RWPE1 (cell line): Measurements from ENCODE around the gene DDX3X.
A peak's percentile ranks its signal among the peaks of the same experiment; 100 is the strongest.

Source experiments
- CTCF ChIA-PET: fragments of 350-600 bp; sonication (Branson Sonifier 250); formaldehyde crosslinking; extraction: SDS; loops from one replicate; lab custom pipeline; 2021; lab: Yijun Ruan, JAX
- POLR2A ChIA-PET: fragments of 400-600 bp; formaldehyde crosslinking; extraction: SDS; loops from one replicate; lab custom pipeline; 2020; ENCODE audit warnings: antibody characterized with exemption; ENCODE audit not compliant: low non-redundant PET; lab: Yijun Ruan, JAX
- DNase-seq: peaks from one replicate; pipeline ENCODE4 v3.0.0; 2012; ENCODE audit warnings: low spot score
- H3K27ac ChIP-seq: fragments of 450-650 bp; 2 replicates; pipeline ENCODE4 v1.5.1; 2017
- TF ChIP-seq, protein P1 (sequence below): fragments of 450-650 bp; conservative IDR thresholded peaks from 2 replicates; pipeline ENCODE4 v1.5.1; 2017; ENCODE audit warnings: low read depth, mild to moderate bottlenecking

The DDX3X gene

DNA sequence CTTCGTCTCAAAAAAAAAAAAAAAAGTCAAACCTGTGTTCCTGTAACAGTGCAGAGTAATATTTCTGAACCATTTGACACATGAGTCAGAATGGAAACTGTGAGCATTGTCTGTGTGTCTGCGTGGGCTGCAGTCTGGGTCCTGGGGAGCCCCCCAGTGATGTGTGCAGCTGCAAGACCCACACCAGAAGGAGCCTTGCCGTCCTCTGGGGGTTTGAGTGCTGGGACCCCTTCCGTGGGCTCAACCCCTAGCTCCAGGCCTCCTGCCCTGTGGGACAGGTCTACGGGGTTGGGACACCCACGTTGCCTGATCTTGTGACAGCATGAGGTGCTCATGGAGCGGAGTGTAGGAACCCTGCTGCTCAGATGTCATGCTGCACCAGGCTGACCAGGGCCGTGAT lies 43.7 kb downstream of the DDX3X start:
- DNase-seq = no peak
- CTCF ChIA-PET = no interaction called here
- POLR2A ChIA-PET = no interaction called here
- TF ChIP-seq, protein P1, sequence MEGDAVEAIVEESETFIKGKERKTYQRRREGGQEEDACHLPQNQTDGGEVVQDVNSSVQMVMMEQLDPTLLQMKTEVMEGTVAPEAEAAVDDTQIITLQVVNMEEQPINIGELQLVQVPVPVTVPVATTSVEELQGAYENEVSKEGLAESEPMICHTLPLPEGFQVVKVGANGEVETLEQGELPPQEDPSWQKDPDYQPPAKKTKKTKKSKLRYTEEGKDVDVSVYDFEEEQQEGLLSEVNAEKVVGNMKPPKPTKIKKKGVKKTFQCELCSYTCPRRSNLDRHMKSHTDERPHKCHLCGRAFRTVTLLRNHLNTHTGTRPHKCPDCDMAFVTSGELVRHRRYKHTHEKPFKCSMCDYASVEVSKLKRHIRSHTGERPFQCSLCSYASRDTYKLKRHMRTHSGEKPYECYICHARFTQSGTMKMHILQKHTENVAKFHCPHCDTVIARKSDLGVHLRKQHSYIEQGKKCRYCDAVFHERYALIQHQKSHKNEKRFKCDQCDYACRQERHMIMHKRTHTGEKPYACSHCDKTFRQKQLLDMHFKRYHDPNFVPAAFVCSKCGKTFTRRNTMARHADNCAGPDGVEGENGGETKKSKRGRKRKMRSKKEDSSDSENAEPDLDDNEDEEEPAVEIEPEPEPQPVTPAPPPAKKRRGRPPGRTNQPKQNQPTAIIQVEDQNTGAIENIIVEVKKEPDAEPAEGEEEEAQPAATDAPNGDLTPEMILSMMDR = no peak
- H3K27ac ChIP-seq = no peak overlapping the region

DNA sequence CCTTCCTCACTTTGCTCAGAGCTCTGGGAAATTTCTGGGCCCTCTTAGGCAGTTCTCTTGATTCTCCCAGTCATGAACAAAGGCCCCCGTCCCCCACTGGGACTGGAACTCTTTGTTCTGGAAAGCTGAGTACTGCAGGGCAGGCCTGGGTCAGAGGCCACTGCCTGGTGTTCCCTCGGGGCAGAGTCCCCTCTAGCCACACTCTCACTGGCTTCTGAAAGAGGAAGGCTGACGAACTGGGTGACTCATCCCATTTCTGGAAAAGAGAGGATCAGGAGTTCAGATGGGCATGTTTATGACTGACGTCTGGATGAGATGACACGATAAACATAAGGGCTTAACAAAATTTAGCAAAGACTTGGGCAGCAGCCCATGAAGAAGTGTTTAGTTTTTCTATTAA lies 47.7 kb downstream of the DDX3X start:
- peak; percentile 61 for DNase-seq
- TF ChIP-seq, protein P1 = no peak
- peak overlapping the region; percentile 82 for H3K27ac ChIP-seq
- CTCF ChIA-PET = interaction anchor here (0.6 kb wide), 1 partner anchor 14 kb away, joined by 3 read pairs; no protein-coding TSS in a partner anchor
- POLR2A ChIA-PET = no interaction called here

GRCh38 chrX:41382714-41383645 lies 49.0 kb downstream of the DDX3X start:
- CTCF ChIA-PET = interaction anchor here (0.6 kb wide), 2 partner anchors 8 to 36 kb away, joined by 3 read pairs; no protein-coding TSS in a partner anchor

GRCh38 chrX:41384051-41384705 lies 50.2 kb downstream of the DDX3X start:
- H3K27ac ChIP-seq = peak overlapping the region; percentile 81
- ChIA-PET POLR2A (interaction anchor here (0.5 kb wide), 1 partner anchor 367 kb away, joined by 6 read pairs; no protein-coding TSS in a partner anchor), CTCF (interaction anchor here (0.6 kb wide), 1 partner anchor 37 kb away, joined by 3 read pairs; no protein-coding TSS in a partner anchor)
- TF ChIP-seq, protein P1 = no peak
- peak; percentile 66 for DNase-seq

More at GRCh38 chrX:41382714-41383645, 49.0 kb downstream of the DDX3X start:
- TF ChIP-seq, protein P1 = no peak
- POLR2A ChIA-PET = interaction anchor here (0.6 kb wide), 1 partner anchor 11 kb away, joined by 3 read pairs; no protein-coding TSS in a partner anchor
- no peak for DNase-seq
- peak overlapping the region; percentile 82 for H3K27ac ChIP-seq

DNA sequence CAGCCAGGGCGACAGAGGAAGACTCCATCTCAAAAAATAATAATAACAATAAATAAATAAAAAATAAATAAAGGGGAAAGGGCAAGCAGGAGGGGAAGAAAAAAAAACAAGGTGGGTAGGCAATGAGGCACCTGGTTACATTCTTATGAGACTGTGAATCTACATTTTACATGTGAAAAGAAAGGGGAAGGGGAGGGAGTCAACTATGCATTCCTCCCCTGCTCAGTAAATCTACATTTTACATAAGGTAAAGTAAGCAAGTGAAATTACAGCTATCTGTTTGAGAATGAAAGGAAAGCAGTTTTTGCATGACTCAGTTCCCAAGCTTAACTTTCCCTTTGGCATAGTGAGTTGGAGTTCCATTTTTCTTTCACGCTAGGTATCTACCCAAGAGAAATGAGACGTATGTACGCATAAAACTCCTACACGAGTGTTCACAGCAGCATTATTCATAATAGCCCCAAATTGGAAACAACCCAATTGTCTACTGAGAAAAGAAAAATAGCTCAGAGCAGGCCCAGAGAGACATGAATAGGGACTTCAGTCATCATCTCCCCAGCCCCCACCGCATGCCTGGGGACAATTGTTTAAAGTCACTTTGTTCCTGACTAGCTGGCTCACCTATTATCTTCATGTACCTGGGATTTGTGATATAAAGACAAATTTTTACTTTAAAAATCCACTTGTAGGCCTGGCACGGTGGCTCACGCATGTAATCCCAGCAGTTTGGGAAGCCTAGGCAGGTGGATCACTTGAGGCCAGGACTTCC lies 52.4 kb downstream of the DDX3X start:
- ChIA-PET CTCF (no interaction called here), POLR2A (no interaction called here)
- no peak overlapping the region for H3K27ac ChIP-seq
- DNase-seq = no peak
- TF ChIP-seq, protein P1 = no peak

DNA sequence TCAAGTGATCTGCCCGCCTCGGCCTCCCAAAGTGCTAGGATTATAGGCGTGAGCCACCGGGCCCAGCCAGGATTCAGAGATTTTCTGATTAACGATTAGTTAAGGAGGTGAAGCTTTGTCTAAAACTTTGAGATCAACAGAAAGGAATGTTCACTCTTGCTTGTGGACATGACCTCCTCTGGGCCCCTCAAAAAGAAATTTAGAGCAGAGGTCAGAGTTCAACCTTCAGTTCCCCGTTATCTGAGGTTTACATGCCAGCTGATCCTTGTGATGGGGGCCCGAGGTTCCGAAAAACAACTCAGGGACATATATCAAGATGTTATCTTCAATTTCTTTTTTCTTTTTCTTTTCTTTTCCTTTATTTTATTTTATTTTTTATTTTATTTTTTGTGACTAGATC lies 54.6 kb downstream of the DDX3X start:
- TF ChIP-seq, protein P1 = no peak
- CTCF ChIA-PET = no interaction called here
- DNase-seq = no peak
- POLR2A ChIA-PET = no interaction called here
- no peak overlapping the region for H3K27ac ChIP-seq
